DOHH2 (cell line): ENCODE data around the gene LRRC2.
"Not testable (repeated sequence)": the region's sequence is repeated elsewhere in the genome, so short reads cannot be mapped to it uniquely, and the experiment has no call there.

Experiments used
- H3F3A ChIP-seq: fragments of 200-600 bp; sonication (generic), shearing (Covaris generic); 2 replicates; pipeline ENCODE4 v1.6.0; 2016; ENCODE audit warnings: antibody characterized with exemption, mild to moderate bottlenecking; ENCODE audit not compliant: control insufficient read depth, insufficient read depth
- H3K27ac ChIP-seq: fragments of 200-600 bp; sonication (generic); 2 replicates; pipeline ENCODE4 v1.5.1; 2014; ENCODE audit warnings: low read depth, mild to moderate bottlenecking, low read length, moderate library complexity
- H3K27me3 ChIP-seq: fragments of 200-600 bp; sonication (generic); 2 replicates; pipeline ENCODE4 v1.6.1; 2014; ENCODE audit warnings: mild to moderate bottlenecking, low read length, mixed read lengths; ENCODE audit not compliant: control insufficient read depth
- H3K36me3 ChIP-seq: fragments of 200-600 bp; sonication (generic); 2 replicates; pipeline ENCODE4 v1.6.1; 2014; ENCODE audit warnings: mild to moderate bottlenecking, low read length, moderate library complexity, mixed read lengths; ENCODE audit not compliant: control insufficient read depth
- H3K4me1 ChIP-seq: fragments of 200-600 bp; sonication (generic); 2 replicates; pipeline ENCODE4 v1.6.1; 2014; ENCODE audit warnings: mild to moderate bottlenecking, low read length, mixed read lengths; ENCODE audit not compliant: control insufficient read depth
- H3K4me2 ChIP-seq: fragments of 200-600 bp; sonication (generic); 2 replicates; pipeline ENCODE4 v1.6.0; 2014; ENCODE audit warnings: mild to moderate bottlenecking, low read length, moderate library complexity
- H3K4me3 ChIP-seq: fragments of 200-600 bp; sonication (generic); 2 replicates; pipeline ENCODE4 v1.5.1; 2014; ENCODE audit warnings: mild to moderate bottlenecking, low read length, mixed read lengths
- H3K79me2 ChIP-seq: fragments of 200-600 bp; sonication (generic); 2 replicates; pipeline ENCODE4 v1.6.1; 2014; ENCODE audit warnings: mild to moderate bottlenecking, low read length, mixed read lengths; ENCODE audit not compliant: control insufficient read depth
- H3K9me2 ChIP-seq: fragments of 200-600 bp; sonication (generic); replicated peaks from 2 replicates; pipeline ENCODE4 v1.6.1; 2014; ENCODE audit warnings: mild to moderate bottlenecking, low read length, mixed read lengths; ENCODE audit not compliant: control insufficient read depth
- H3K9me3 ChIP-seq: fragments of 200-600 bp; sonication (generic); 2 replicates; pipeline ENCODE4 v1.6.1; 2014; ENCODE audit warnings: antibody characterized with exemption, low read length, mixed read lengths; ENCODE audit not compliant: control insufficient read depth, insufficient read depth
- H4K20me1 ChIP-seq: fragments of 200-600 bp; sonication (generic); 2 replicates; pipeline ENCODE4 v1.6.0; 2014; ENCODE audit warnings: low read depth, mild to moderate bottlenecking, antibody characterized with exemption, low read length, moderate library complexity; ENCODE audit not compliant: control insufficient read depth, insufficient read depth
- EZH2phosphoT487 ChIP-seq: fragments of 200-600 bp; sonication (generic); IDR thresholded peaks from 2 replicates; pipeline ENCODE4 v1.6.1; 2017; ENCODE audit warnings: borderline replicate concordance, mild to moderate bottlenecking, antibody characterized with exemption, low read length, moderate library complexity, mixed read lengths
- TF ChIP-seq, protein P1 (sequence below): fragments of 200-600 bp; sonication (generic); IDR thresholded peaks from one replicate; pipeline ENCODE4 v1.5.1; 2014; ENCODE audit warnings: antibody characterized with exemption, mild to moderate bottlenecking, low read depth, low read length; ENCODE audit not compliant: poor library complexity, severe bottlenecking

Gene LRRC2

DNA sequence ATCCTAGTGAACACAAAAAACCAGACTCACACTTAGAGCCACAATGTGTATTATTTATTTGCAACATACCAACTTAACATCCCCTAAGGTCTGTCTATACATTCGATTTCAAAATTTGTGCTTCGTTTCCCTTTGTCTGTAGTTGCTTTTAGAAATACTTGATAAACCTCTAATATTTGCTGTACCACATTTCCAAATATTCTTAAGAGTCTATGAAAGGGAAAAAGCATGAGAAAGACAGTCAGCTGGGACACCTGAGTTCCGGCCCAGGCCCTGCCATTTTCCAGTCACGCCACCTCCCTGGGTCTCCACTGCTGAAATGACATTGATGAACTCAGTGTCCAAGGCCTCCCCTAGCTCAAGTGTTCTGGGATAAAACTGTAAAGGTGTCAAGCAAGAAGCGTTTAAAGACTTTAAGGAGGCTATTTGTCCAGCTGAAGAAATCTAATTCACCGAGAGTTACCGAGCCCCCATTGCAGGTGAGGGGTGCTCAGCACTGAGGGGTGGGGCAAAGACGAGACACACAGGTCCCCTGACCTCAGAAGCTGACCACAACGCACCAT, 26.6 kb downstream of the LRRC2 start:
- peaks cover 86% of the 10 kb centered on the region for H3K4me1 ChIP-seq
- H3K4me2 ChIP-seq, result peak overlapping the region; percentile 99
- H3K9me2 ChIP-seq, result no peaks in the 10 kb centered on the region
- peak overlapping the region; percentile 74 for H3K4me3 ChIP-seq
- H3F3A ChIP-seq, result peaks cover 39% of the 10 kb centered on the region
- H3K9me3 ChIP-seq, result no peaks in the 10 kb centered on the region
- no peak for TF ChIP-seq EZH2phosphoT487
- TF ChIP-seq, protein P1, sequence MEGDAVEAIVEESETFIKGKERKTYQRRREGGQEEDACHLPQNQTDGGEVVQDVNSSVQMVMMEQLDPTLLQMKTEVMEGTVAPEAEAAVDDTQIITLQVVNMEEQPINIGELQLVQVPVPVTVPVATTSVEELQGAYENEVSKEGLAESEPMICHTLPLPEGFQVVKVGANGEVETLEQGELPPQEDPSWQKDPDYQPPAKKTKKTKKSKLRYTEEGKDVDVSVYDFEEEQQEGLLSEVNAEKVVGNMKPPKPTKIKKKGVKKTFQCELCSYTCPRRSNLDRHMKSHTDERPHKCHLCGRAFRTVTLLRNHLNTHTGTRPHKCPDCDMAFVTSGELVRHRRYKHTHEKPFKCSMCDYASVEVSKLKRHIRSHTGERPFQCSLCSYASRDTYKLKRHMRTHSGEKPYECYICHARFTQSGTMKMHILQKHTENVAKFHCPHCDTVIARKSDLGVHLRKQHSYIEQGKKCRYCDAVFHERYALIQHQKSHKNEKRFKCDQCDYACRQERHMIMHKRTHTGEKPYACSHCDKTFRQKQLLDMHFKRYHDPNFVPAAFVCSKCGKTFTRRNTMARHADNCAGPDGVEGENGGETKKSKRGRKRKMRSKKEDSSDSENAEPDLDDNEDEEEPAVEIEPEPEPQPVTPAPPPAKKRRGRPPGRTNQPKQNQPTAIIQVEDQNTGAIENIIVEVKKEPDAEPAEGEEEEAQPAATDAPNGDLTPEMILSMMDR, result no peak
- H4K20me1 ChIP-seq, result no peaks in the 10 kb centered on the region
- H3K27ac ChIP-seq, result peak overlapping the region; percentile 100
- H3K27me3 ChIP-seq, result no peaks in the 10 kb centered on the region
- H3K79me2 ChIP-seq, result peaks cover 5% of the 10 kb centered on the region
- H3K36me3 ChIP-seq, result peaks cover 6% of the 10 kb centered on the region; the same call in 1 of the 2 replicates

DNA sequence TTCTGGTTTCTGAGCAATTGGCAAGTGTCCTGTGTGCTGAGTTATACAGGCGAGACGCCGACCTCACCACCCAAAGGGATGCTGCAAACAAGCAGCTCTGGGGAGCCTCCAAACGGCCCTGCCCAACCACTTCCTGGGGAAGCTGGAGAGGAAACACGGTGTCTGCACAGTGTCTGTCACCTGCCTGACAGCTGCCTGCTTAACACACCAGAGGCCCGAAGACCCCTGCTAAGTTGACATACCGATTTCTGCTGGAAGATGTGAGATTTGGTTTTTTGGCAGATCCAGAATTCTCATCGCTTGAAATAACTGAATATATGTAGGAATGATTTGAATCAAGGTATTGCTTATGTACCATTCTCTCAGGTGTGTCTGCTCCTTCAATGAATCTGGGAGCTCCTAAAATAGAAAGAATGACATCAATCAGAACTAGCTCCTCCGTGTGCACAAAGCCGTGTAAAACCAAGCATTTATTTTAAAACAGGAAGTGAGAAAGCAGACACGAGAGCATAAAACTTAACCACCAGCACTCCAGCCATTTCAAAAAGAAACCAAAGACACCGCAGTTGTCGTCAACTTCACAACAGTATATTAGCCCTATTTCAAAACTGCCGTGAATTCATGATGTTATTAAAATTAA, 27.2 kb downstream of the LRRC2 start:
- Histone ChIP-seq H3K27ac (peak overlapping the region; percentile 100), H4K20me1 (no peaks in the 10 kb centered on the region), H3K9me2 (no peaks in the 10 kb centered on the region), H3K9me3 (no peaks in the 10 kb centered on the region), H3K4me1 (peaks cover 80% of the 10 kb centered on the region), H3K79me2 (peaks cover 5% of the 10 kb centered on the region), H3F3A (peaks cover 39% of the 10 kb centered on the region), H3K27me3 (no peaks in the 10 kb centered on the region), H3K36me3 (peaks cover 6% of the 10 kb centered on the region; the same call in 1 of the 2 replicates), H3K4me2 (peak overlapping the region; percentile 99), H3K4me3 (peak overlapping the region; percentile 74)
- no peak for TF ChIP-seq EZH2phosphoT487
- TF ChIP-seq, protein P1, result no peak

DNA sequence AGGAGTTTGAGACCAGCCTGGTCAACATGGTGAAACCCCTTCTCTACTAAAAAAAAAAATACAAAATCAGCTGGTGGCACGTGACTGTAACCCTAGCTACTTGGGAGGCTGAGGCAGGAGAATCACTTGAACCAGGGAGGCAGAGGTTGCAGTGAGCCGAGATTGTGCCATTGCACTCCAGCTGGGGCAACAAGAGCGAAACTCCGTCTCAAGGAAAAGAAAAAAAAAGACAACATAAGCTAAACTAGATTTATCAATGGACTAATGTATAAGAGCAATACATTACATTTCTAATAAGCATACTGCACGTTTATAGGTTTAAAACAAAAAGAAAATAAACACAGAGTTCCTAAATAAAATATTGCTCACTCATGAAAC, 27.7 kb downstream of the LRRC2 start:
- H3F3A ChIP-seq, result peaks cover 39% of the 10 kb centered on the region
- H3K4me3 ChIP-seq, result peak overlapping the region; percentile 74
- peak overlapping the region; percentile 99 for H3K4me2 ChIP-seq
- H3K27ac ChIP-seq, result peak overlapping the region; percentile 100
- peaks cover 76% of the 10 kb centered on the region for H3K4me1 ChIP-seq
- not testable (repeated sequence) for H3K27me3 ChIP-seq, H3K79me2 ChIP-seq, H3K36me3 ChIP-seq, H3K9me3 ChIP-seq, H4K20me1 ChIP-seq, H3K9me2 ChIP-seq

DNA sequence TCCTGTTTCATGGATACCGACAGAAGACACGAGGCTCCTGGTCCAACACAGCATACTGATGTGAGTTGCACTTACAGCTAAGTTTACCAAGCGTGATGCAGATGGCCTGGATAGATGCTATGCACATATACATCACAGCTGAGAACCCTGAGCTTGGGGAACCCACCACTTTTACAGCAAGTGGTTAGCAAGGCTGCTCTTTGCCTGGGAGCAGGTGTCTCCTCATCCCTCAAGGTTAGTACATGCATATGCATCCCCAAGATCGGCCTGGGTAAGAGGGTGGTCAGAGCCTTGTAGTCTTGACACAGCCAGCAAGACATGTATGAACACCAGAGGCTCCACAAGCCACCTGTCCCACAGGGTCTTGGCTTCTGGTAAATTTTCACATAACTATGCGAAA, 28.3 kb downstream of the LRRC2 start:
- H3K4me1 ChIP-seq, result peaks cover 77% of the 10 kb centered on the region
- H3K79me2 ChIP-seq, result peaks cover 5% of the 10 kb centered on the region
- H3K9me2 ChIP-seq, result no peaks in the 10 kb centered on the region
- H3K4me2 ChIP-seq, result peak overlapping the region; percentile 99
- TF ChIP-seq, protein P1, result no peak
- no peak for TF ChIP-seq EZH2phosphoT487
- no peaks in the 10 kb centered on the region for H3K27me3 ChIP-seq
- peaks cover 6% of the 10 kb centered on the region; the same call in 1 of the 2 replicates for H3K36me3 ChIP-seq
- H3K9me3 ChIP-seq, result no peaks in the 10 kb centered on the region
- no peaks in the 10 kb centered on the region for H4K20me1 ChIP-seq
- H3K27ac ChIP-seq, result peak overlapping the region; percentile 100
- H3K4me3 ChIP-seq, result peak overlapping the region; percentile 74
- peaks cover 39% of the 10 kb centered on the region for H3F3A ChIP-seq
